NOMO-1 (cell line): Measurements from ENCODE around the gene F12.
"Not testable (repeated sequence)": the region's sequence is repeated elsewhere in the genome, so short reads cannot be mapped to it uniquely, and the experiment has no call there.

Source experiments
- DNase-seq, 2 experiments: peaks; one replicate each; lab custom pipeline; 2025; ENCODE audit not compliant: unreplicated experiment in 2 of 2; lab: John Stamatoyannopoulos, UW

Gene F12

GRCh38 chr5:177432839-177433657, 23.7 kb upstream of the F12 start:
- no peak for DNase-seq

- no peak for DNase-seq
Measured at GRCh38 chr5:177432143-177432838, 22.9 kb upstream of the F12 start.

- DNase-seq: peak; percentile 38 to 63
Measured at GRCh38 chr5:177431317-177432142, 22.2 kb upstream of the F12 start.

- DNase-seq: no peak
Measured at GRCh38 chr5:177430972-177431316, 21.6 kb upstream of the F12 start.

- no peak for DNase-seq
Measured at GRCh38 chr5:177430140-177430951, 21.0 kb upstream of the F12 start.

GRCh38 chr5:177429248-177430040, 20.1 kb upstream of the F12 start:
- peak; percentile 98 to 99 for DNase-seq

GRCh38 chr5:177428574-177429217, 19.3 kb upstream of the F12 start:
- DNase-seq: no peak

- peak; percentile 49 to 51 for DNase-seq
Measured at GRCh38 chr5:177427919-177428573, 18.7 kb upstream of the F12 start.

GRCh38 chr5:177427211-177427822, 18.0 kb upstream of the F12 start:
- DNase-seq: no peak

- DNase-seq: peak in 1 of 2 experiments; percentile 31
Measured at GRCh38 chr5:177426566-177427210, 17.3 kb upstream of the F12 start, which contains the start of gene GRK6. Gene GRK6, plus strand, starts transcription at chr5:177426676. Its CDS starts 170 bp downstream, at chr5:177426846.

- peak; percentile 100 for DNase-seq
Measured at GRCh38 chr5:177425801-177426565, 16.6 kb upstream of the F12 start.

GRCh38 chr5:177425196-177425800, 15.9 kb upstream of the F12 start:
- no peak for DNase-seq

- no peak for DNase-seq
Measured at GRCh38 chr5:177423671-177424070, 14.3 kb upstream of the F12 start.

GRCh38 chr5:177421062-177421798, 11.9 kb upstream of the F12 start:
- no peak for DNase-seq

- not testable (repeated sequence) for DNase-seq
Measured at GRCh38 chr5:177420472-177420871, 11.1 kb upstream of the F12 start.

GRCh38 chr5:177419046-177419445, 9.7 kb upstream of the F12 start:
- no peak for DNase-seq
